ENCODE results near the gene HSPA1A. TPM values are rescaled to one million over a fixed set of nuclear protein-coding genes. Genes with fewer than 3 reads are reported as not detected.

HSPA1A gene
- total RNA-seq, 1 experiment from 2014 or later: 57.2 TPM

DNA sequence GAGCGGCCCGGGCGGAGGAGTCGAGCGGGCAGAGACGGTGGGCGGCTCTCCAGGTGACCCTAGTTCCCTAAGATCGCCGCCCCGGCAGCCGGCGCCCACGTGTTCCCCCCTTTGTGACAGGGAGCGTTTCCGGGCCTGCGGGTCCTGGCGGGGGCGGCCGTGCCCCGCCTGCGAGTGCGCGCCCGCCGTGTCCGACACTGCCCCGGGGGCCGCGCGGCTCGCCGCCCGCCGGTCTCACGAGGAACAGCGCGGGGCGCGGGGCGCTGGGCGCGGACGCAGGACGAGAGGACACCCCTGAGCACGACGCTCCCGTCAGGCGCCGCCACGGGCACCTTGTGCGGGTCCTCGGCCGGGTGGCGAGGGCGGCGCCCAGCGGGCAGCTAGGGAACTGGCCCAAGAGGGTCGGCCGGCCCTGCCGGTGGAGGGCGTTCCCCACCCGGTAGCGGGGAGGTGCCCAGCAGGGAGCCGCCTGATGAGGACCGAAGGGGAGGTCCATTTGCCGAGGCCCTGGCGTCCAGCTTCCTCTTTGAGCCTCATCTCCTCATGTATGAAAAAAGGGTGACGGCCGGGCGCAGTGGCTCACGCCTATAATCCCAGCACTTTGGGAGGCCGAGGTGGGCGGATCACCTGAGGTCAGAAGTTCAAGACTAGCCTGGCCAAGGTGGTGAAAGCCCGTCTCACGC, 19.6 kb upstream of the HSPA1A start, which contains the start of gene VARS1 (continued):
- TF ChIP-seq HMGA2 (CRISPR knock-in tag; IDR thresholded peaks at IDR 0.05) (no peak), NR3C1 (CRISPR knock-in tag; conservative IDR thresholded peaks at IDR 0.05; ENCODE audit: low read depth) (no peak), CREB1 (CRISPR knock-in tag; IDR thresholded peaks at IDR 0.05) (no peak), FOXK1 (CRISPR knock-in tag; IDR thresholded peaks at IDR 0.05) (peak; percentile 73; the same call in 1 of the 2 replicates), KAT7 (CRISPR knock-in tag; IDR thresholded peaks at IDR 0.05; ENCODE audit: borderline replicate concordance) (no peak), RORB (CRISPR knock-in tag; IDR thresholded peaks at IDR 0.05) (0 out of 2 replicates have a peak, but pooled peaks have one; percentile 81), SMAD3 (CRISPR knock-in tag; IDR thresholded peaks at IDR 0.05; ENCODE audit: borderline replicate concordance) (0 out of 2 replicates have a peak, but pooled peaks have one; percentile 68), JUN (CRISPR knock-in tag; IDR thresholded peaks at IDR 0.05) (no peak), GABPB1 (CRISPR knock-in tag; IDR thresholded peaks at IDR 0.05) (peak; percentile 79), CREM (CRISPR knock-in tag; IDR thresholded peaks at IDR 0.05) (peak; percentile 87), ZNF232 (CRISPR knock-in tag; IDR thresholded peaks at IDR 0.05) (peak; percentile 88), OVOL2 (CRISPR knock-in tag; IDR thresholded peaks at IDR 0.05; ENCODE audit: borderline replicate concordance) (no peak), ATF1 (CRISPR knock-in tag; IDR thresholded peaks at IDR 0.05) (no peak), ZBTB21 (CRISPR knock-in tag; IDR thresholded peaks at IDR 0.05; ENCODE audit: borderline replicate concordance) (no peak), GRHL2 (CRISPR knock-in tag; IDR thresholded peaks at IDR 0.05; ENCODE audit: insufficient replicate concordance, severe bottlenecking) (no peak)
- TF ChIP-seq, protein P1, sequence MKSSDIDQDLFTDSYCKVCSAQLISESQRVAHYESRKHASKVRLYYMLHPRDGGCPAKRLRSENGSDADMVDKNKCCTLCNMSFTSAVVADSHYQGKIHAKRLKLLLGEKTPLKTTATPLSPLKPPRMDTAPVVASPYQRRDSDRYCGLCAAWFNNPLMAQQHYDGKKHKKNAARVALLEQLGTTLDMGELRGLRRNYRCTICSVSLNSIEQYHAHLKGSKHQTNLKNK (CRISPR knock-in tag; IDR thresholded peaks at IDR 0.05): no peak
- TF ChIP-seq, protein P2, sequence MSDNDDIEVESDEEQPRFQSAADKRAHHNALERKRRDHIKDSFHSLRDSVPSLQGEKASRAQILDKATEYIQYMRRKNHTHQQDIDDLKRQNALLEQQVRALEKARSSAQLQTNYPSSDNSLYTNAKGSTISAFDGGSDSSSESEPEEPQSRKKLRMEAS (CRISPR knock-in tag; IDR thresholded peaks at IDR 0.05): peak; percentile 88
- TF ChIP-seq, protein P3, sequence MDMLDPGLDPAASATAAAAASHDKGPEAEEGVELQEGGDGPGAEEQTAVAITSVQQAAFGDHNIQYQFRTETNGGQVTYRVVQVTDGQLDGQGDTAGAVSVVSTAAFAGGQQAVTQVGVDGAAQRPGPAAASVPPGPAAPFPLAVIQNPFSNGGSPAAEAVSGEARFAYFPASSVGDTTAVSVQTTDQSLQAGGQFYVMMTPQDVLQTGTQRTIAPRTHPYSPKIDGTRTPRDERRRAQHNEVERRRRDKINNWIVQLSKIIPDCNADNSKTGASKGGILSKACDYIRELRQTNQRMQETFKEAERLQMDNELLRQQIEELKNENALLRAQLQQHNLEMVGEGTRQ (CRISPR knock-in tag; IDR thresholded peaks at IDR 0.05): no peak

DNA sequence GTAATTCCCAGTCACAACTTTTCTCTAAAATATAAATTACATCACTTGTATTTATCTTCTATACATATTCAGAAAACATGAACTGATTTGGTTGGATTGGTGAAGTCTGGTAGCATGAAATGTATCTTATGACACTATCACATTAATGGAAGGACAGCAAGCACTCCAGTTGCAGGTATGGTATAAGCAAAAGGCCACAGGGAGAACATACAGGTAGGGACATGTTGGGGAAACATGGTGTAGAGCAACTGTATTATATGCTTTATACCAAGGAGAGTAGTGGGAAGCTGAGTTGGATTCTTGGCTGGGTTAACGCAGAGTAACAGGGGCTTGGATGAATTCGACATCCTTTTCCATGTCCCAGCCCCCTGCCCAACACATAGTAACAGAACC, 18.4 kb upstream of the HSPA1A start:
- no peak for DNase-seq (ENCODE audit: low spot score)
- no peaks in the 10 kb centered on the region for H3K9me3 Mint-ChIP-seq
- ChIA-PET CTCF (interaction anchor here (0.8 to 2.5 kb wide), 6 partner anchors 18 to 155 kb away, joined by 3 to 21 read pairs (median 6); partner anchors contain the start of genes ABHD16A, HSPA1A, HSPA1L and MSH5), POLR2A (interaction anchor here (0.7 to 2.6 kb wide), 2 partner anchors 18 to 37 kb away, joined by 3 to 18 read pairs; partner anchors contain the start of genes HSPA1A and HSPA1L)
- no peak overlapping the region; the same call in 1 of the 2 replicates for H3K27ac Mint-ChIP-seq
- H3K4me1 Mint-ChIP-seq: peaks cover 9% of the 10 kb centered on the region
- H3K27me3 Mint-ChIP-seq (ENCODE audit: low read depth): no peaks in the 10 kb centered on the region
- H3K36me3 Mint-ChIP-seq: peaks cover 21% of the 10 kb centered on the region
- no peak for ATAC-seq
- TF ChIP-seq, protein P4, sequence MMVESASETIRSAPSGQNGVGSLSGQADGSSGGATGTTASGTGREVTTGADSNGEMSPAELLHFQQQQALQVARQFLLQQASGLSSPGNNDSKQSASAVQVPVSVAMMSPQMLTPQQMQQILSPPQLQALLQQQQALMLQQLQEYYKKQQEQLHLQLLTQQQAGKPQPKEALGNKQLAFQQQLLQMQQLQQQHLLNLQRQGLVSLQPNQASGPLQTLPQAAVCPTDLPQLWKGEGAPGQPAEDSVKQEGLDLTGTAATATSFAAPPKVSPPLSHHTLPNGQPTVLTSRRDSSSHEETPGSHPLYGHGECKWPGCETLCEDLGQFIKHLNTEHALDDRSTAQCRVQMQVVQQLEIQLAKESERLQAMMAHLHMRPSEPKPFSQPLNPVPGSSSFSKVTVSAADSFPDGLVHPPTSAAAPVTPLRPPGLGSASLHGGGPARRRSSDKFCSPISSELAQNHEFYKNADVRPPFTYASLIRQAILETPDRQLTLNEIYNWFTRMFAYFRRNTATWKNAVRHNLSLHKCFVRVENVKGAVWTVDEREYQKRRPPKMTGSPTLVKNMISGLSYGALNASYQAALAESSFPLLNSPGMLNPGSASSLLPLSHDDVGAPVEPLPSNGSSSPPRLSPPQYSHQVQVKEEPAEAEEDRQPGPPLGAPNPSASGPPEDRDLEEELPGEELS (CRISPR knock-in tag; IDR thresholded peaks at IDR 0.05): no peak
- no peak for TF ChIP-seq ZBTB21 (CRISPR knock-in tag; IDR thresholded peaks at IDR 0.05; ENCODE audit: borderline replicate concordance)
- TF ChIP-seq RELA (CRISPR knock-in tag; IDR thresholded peaks at IDR 0.05; ENCODE audit: borderline replicate concordance): no peak
- TF ChIP-seq CBFB (CRISPR knock-in tag; IDR thresholded peaks at IDR 0.05; ENCODE audit: low read depth): no peak
- no peak for TF ChIP-seq ZNF396 (CRISPR knock-in tag; IDR thresholded peaks at IDR 0.05; ENCODE audit: borderline replicate concordance)
- TF ChIP-seq EMX1 (CRISPR knock-in tag; IDR thresholded peaks at IDR 0.05): no peak
- no peak for TF ChIP-seq ATF1 (CRISPR knock-in tag; IDR thresholded peaks at IDR 0.05)
- TF ChIP-seq, protein P5, sequence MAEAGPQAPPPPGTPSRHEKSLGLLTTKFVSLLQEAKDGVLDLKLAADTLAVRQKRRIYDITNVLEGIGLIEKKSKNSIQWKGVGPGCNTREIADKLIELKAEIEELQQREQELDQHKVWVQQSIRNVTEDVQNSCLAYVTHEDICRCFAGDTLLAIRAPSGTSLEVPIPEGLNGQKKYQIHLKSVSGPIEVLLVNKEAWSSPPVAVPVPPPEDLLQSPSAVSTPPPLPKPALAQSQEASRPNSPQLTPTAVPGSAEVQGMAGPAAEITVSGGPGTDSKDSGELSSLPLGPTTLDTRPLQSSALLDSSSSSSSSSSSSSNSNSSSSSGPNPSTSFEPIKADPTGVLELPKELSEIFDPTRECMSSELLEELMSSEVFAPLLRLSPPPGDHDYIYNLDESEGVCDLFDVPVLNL (CRISPR knock-in tag; IDR thresholded peaks at IDR 0.05; ENCODE audit: borderline replicate concordance, low read depth): no peak
- no peak for TF ChIP-seq KAT7 (CRISPR knock-in tag; IDR thresholded peaks at IDR 0.05; ENCODE audit: borderline replicate concordance)
- TF ChIP-seq ZNF138 (CRISPR knock-in tag; conservative IDR thresholded peaks at IDR 0.05): no peak
- TF ChIP-seq TEAD4 (CRISPR knock-in tag; IDR thresholded peaks at IDR 0.05): no peak
- no peak for TF ChIP-seq FOXJ3 (CRISPR knock-in tag; IDR thresholded peaks at IDR 0.05; ENCODE audit: borderline replicate concordance)
- no peak overlapping the region for H3K4me3 Mint-ChIP-seq

All from WTC11 (cell line).